HepG2 (cell line): Measurements from ENCODE around the gene NME1. TPM values are rescaled to one million over a fixed set of nuclear protein-coding genes. Genes with fewer than 3 reads are reported as not detected.

Experiments used
- HNF4G ChIP-seq, 2 experiments: sonication (generic) in 1 of 2; formaldehyde crosslinking in 1 of 2; IDR thresholded peaks; 2 replicates each; pipeline versions ENCODE4 v1.4.0 to v1.6.1; 2011 to 2020; ENCODE audit warnings: borderline replicate concordance in 2 of 2, low read depth in 2 of 2, mild to moderate bottlenecking in 2 of 2, low read length in 1 of 2, missing genetic modification reagents in 1 of 2, moderate library complexity in 1 of 2
- JDP2 ChIP-seq: sonication (generic); formaldehyde crosslinking; IDR thresholded peaks from 2 replicates; pipeline ENCODE4 v1.8.1; 2022; ENCODE audit warnings: missing genetic modification reagents, borderline replicate concordance
- MYC ChIP-seq: sonication (generic); formaldehyde crosslinking; IDR thresholded peaks from 2 replicates; pipeline ENCODE4 v1.9.0; 2021; ENCODE audit warnings: missing genetic modification reagents, borderline replicate concordance
- SIN3A ChIP-seq: IDR thresholded peaks from 2 replicates; pipeline ENCODE4 v1.6.1; 2011; ENCODE audit warnings: low read depth, mild to moderate bottlenecking, control low read depth, low read length, borderline replicate concordance
- SUZ12 ChIP-seq: fragments of 150-350 bp; IDR thresholded peaks from 2 replicates; pipeline ENCODE4 v1.6.1; 2014; ENCODE audit warnings: low read depth, low read length
- ZNF101 ChIP-seq: sonication (generic); formaldehyde crosslinking; IDR thresholded peaks from 2 replicates; pipeline ENCODE4 v1.4.0; 2020; ENCODE audit warnings: mild to moderate bottlenecking, low read depth, missing genetic modification reagents, borderline replicate concordance
- ZNF30 ChIP-seq: sonication (generic); formaldehyde crosslinking; IDR thresholded peaks from 2 replicates; pipeline ENCODE4 v1.5.0; 2020; ENCODE audit warnings: mild to moderate bottlenecking, missing genetic modification reagents
- ZNF331 ChIP-seq: sonication (generic); formaldehyde crosslinking; IDR thresholded peaks from 2 replicates; pipeline ENCODE4 v1.4.0; 2020; ENCODE audit warnings: missing genetic modification reagents
- ZNF7 ChIP-seq: IDR thresholded peaks from 2 replicates; pipeline ENCODE4 v1.6.1; 2016; ENCODE audit warnings: missing biosample characterization, missing genetic modification reagents
- ZNF709 ChIP-seq: sonication (generic); formaldehyde crosslinking; IDR thresholded peaks from 2 replicates; pipeline ENCODE4 v1.5.0; 2020; ENCODE audit warnings: mild to moderate bottlenecking, missing genetic modification reagents
- ZNF891 ChIP-seq: sonication (generic); formaldehyde crosslinking; IDR thresholded peaks from 2 replicates; pipeline ENCODE4 v1.5.0; 2020; ENCODE audit warnings: mild to moderate bottlenecking, missing genetic modification reagents
- polyA plus RNA-seq, 8 experiments: library from polyadenylated mRNA; depleted of rRNA in 3 of 8; stranded (reverse) in 7 of 8; unstranded in 1 of 8; fragments of >200 nt; fragmentation: Illumina TruSeq in 4 of 8; extraction: Trizol in 4 of 8; gene quantifications; 2 replicates each; pipeline versions ENCODE4 v1.2.1 to v1.2.3, GENCODE V29; 2011 to 2016; ENCODE audit warnings: low read depth in 4 of 8, missing spikeins in 1 of 8, mixed read lengths in 1 of 8; ENCODE audit not compliant: insufficient read depth in 1 of 8
- total RNA-seq, 5 experiments: library from RNA; depleted of rRNA; stranded (reverse); fragments of >200 nt; fragmentation: Illumina TruSeq; extraction: Trizol; gene quantifications; 2 replicates each; pipeline ENCODE4 v1.2.3, GENCODE V29; 2016; ENCODE audit warnings: low read depth in 1 of 5
- TF ChIP-seq, protein P1 (sequence below): sonication (generic); formaldehyde crosslinking; IDR thresholded peaks from 2 replicates; pipeline ENCODE4 v1.8.0; 2022; ENCODE audit warnings: mild to moderate bottlenecking, missing genetic modification reagents; ENCODE audit not compliant: insufficient replicate concordance
- TF ChIP-seq, protein P2 (sequence below): sonication (generic); formaldehyde crosslinking; IDR thresholded peaks from 2 replicates; pipeline ENCODE4; 2020; ENCODE audit warnings: missing genetic modification reagents, mild to moderate bottlenecking, borderline replicate concordance
- TF ChIP-seq, protein P3 (sequence below): sonication (generic); formaldehyde crosslinking; IDR thresholded peaks from 2 replicates; pipeline ENCODE4 v1.5.0; 2020; ENCODE audit warnings: missing genetic modification reagents, mild to moderate bottlenecking, borderline replicate concordance
- TF ChIP-seq, protein P4 (sequence below): sonication (generic); formaldehyde crosslinking; IDR thresholded peaks from 2 replicates; pipeline ENCODE4 v1.8.1; 2023; ENCODE audit warnings: missing genetic modification reagents, inconsistent platforms, borderline replicate concordance
- TF ChIP-seq, protein P5 (sequence below): sonication (generic); formaldehyde crosslinking; IDR thresholded peaks from 2 replicates; pipeline ENCODE4 v1.4.0; 2020; ENCODE audit warnings: missing genetic modification reagents

Gene NME1
- total and polyA plus RNA-seq, 2 of the 13 experiments (the other 11 are each of a cell fraction or from before 2014, with no cell fraction given) = 295 to 516 TPM

DNA sequence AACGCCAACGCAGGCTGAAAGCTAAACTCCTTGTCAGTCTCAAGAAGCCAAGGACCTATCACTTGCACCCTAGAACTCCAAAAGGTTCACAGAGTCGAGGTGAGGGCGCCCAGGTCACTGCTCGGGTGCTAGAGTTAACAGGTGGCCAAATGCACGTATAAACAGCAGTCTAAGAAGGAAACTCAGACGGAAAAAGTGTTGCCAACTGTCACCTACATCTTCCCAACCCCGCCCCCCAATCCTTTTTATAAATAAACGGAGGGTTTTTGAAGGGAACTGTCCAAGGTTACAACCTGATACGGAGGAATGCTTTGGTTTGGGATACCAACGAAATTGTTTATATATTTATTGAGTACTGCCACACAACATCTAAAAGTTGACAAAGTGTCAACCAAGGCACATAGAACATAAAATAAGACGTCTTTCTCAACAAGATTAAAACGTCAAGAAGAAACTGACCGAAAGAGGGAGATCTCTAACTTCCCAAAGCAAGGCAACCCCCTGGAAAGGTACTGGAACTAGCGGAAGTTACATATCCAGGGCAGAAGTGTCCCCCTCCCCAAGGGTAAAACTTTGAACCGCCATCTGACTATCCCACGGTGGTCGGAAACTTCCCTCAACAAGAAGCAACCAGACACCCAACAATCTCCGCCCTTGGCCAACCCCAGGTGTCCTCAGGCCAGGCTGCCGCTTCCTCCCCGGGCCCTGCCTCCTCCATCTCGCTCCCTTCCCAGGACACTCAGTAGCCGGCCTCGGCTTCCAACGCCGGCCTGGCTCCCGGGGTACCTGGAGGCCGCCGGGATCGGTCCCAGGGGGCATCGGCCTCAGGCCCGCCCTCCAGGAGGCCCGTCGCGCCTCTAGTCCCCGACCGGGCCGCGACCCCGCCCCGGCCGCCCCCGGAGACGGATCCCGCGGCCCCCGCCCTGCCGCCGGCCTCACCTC lies 33.7 kb upstream of the NME1 start (continued):
- TF ChIP-seq, protein P1, sequence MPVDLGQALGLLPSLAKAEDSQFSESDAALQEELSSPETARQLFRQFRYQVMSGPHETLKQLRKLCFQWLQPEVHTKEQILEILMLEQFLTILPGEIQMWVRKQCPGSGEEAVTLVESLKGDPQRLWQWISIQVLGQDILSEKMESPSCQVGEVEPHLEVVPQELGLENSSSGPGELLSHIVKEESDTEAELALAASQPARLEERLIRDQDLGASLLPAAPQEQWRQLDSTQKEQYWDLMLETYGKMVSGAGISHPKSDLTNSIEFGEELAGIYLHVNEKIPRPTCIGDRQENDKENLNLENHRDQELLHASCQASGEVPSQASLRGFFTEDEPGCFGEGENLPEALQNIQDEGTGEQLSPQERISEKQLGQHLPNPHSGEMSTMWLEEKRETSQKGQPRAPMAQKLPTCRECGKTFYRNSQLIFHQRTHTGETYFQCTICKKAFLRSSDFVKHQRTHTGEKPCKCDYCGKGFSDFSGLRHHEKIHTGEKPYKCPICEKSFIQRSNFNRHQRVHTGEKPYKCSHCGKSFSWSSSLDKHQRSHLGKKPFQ (CRISPR knock-in tag) = peak; percentile 25
- TF ChIP-seq ZNF7 (CRISPR knock-in tag) = no peak
- TF ChIP-seq ZNF101 (CRISPR knock-in tag) = no peak
- no peak for TF ChIP-seq ZNF891
- no peak for TF ChIP-seq ZNF30 (CRISPR knock-in tag)
- TF ChIP-seq, protein P2, sequence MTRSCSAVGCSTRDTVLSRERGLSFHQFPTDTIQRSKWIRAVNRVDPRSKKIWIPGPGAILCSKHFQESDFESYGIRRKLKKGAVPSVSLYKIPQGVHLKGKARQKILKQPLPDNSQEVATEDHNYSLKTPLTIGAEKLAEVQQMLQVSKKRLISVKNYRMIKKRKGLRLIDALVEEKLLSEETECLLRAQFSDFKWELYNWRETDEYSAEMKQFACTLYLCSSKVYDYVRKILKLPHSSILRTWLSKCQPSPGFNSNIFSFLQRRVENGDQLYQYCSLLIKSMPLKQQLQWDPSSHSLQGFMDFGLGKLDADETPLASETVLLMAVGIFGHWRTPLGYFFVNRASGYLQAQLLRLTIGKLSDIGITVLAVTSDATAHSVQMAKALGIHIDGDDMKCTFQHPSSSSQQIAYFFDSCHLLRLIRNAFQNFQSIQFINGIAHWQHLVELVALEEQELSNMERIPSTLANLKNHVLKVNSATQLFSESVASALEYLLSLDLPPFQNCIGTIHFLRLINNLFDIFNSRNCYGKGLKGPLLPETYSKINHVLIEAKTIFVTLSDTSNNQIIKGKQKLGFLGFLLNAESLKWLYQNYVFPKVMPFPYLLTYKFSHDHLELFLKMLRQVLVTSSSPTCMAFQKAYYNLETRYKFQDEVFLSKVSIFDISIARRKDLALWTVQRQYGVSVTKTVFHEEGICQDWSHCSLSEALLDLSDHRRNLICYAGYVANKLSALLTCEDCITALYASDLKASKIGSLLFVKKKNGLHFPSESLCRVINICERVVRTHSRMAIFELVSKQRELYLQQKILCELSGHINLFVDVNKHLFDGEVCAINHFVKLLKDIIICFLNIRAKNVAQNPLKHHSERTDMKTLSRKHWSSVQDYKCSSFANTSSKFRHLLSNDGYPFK (CRISPR knock-in tag) = no peak
- TF ChIP-seq ZNF709 (CRISPR knock-in tag) = no peak; the same call in 1 of the 2 replicates
- peak; percentile 90; the same call in 1 of the 2 replicates for TF ChIP-seq SIN3A
- TF ChIP-seq, protein P3, sequence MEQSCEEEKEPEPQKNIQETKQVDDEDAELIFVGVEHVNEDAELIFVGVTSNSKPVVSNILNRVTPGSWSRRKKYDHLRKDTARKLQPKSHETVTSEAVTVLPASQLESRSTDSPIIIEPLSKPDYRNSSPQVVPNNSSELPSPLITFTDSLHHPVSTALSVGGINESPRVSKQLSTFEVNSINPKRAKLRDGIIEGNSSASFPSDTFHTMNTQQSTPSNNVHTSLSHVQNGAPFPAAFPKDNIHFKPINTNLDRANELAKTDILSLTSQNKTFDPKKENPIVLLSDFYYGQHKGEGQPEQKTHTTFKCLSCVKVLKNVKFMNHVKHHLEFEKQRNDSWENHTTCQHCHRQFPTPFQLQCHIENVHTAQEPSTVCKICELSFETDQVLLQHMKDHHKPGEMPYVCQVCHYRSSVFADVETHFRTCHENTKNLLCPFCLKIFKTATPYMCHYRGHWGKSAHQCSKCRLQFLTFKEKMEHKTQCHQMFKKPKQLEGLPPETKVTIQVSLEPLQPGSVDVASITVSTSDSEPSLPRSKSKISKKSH (CRISPR knock-in tag) = no peak
- TF ChIP-seq, protein P4, sequence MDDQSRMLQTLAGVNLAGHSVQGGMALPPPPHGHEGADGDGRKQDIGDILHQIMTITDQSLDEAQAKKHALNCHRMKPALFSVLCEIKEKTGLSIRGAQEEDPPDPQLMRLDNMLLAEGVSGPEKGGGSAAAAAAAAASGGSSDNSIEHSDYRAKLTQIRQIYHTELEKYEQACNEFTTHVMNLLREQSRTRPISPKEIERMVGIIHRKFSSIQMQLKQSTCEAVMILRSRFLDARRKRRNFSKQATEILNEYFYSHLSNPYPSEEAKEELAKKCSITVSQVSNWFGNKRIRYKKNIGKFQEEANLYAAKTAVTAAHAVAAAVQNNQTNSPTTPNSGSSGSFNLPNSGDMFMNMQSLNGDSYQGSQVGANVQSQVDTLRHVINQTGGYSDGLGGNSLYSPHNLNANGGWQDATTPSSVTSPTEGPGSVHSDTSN (CRISPR knock-in tag) = no peak
- no peak for TF ChIP-seq MYC (CRISPR knock-in tag)
- no peak for TF ChIP-seq SUZ12
- TF ChIP-seq, protein P5, sequence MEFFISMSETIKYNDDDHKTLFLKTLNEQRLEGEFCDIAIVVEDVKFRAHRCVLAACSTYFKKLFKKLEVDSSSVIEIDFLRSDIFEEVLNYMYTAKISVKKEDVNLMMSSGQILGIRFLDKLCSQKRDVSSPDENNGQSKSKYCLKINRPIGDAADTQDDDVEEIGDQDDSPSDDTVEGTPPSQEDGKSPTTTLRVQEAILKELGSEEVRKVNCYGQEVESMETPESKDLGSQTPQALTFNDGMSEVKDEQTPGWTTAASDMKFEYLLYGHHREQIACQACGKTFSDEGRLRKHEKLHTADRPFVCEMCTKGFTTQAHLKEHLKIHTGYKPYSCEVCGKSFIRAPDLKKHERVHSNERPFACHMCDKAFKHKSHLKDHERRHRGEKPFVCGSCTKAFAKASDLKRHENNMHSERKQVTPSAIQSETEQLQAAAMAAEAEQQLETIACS = no peak
- no peak for TF ChIP-seq ZNF331 (CRISPR knock-in tag)
- no peak for TF ChIP-seq JDP2
- TF ChIP-seq HNF4G (IDR thresholded peaks at IDR 0.05; ENCODE audit: borderline replicate concordance, low read depth, low read length) = 0 out of 2 replicates have a peak, but pooled peaks have one; percentile 10
- no peak for TF ChIP-seq HNF4G (CRISPR knock-in tag; IDR thresholded peaks at IDR 0.05; ENCODE audit: borderline replicate concordance, low read depth)
